SK-N-MC (cell line): ENCODE measurements around the gene DMRT3.

Experiments used
- EZH2 ChIP-seq: fragments of 200-600 bp; sonication (generic); IDR thresholded peaks from one replicate; pipeline ENCODE4 v1.6.1; 2017; ENCODE audit warnings: antibody characterized with exemption
- POLR2AphosphoS5 ChIP-seq: IDR thresholded peaks from 2 replicates; pipeline ENCODE4 v1.6.1; 2012; ENCODE audit warnings: mild to moderate bottlenecking, low read depth, low read length, borderline replicate concordance

DNA sequence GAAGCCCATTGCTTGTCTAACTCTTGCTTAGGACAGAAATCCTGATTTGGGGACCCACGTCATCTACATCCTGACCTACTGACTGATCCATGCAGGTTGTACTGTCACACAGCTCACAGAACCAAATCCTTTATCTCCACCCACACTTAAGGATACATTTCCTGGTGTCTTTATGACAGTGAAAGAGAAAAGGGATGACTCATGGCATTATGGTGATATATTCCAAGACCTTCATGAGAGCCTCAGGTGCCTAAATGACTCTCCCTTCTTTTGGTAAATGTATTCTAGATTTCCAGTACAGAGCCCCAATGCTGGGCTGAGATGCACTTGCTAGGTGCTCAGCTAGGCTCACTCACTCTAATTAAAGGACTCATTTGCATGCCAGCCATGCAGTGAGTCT is 47.7 kb downstream of the DMRT3 start:
- no peak for TF ChIP-seq POLR2AphosphoS5
- TF ChIP-seq EZH2: no peak
